HG03442 (cell line): ENCODE measurements around the gene IFI35.

ENCODE experiments used
- ATAC-seq: cut with Tn5 transposase; IDR thresholded peaks from one replicate; pipeline ENCODE4 v1.9.1; 2021; ENCODE audit warnings: mild to moderate bottlenecking, moderate library complexity; ENCODE audit not compliant: unreplicated experiment

IFI35 gene

DNA sequence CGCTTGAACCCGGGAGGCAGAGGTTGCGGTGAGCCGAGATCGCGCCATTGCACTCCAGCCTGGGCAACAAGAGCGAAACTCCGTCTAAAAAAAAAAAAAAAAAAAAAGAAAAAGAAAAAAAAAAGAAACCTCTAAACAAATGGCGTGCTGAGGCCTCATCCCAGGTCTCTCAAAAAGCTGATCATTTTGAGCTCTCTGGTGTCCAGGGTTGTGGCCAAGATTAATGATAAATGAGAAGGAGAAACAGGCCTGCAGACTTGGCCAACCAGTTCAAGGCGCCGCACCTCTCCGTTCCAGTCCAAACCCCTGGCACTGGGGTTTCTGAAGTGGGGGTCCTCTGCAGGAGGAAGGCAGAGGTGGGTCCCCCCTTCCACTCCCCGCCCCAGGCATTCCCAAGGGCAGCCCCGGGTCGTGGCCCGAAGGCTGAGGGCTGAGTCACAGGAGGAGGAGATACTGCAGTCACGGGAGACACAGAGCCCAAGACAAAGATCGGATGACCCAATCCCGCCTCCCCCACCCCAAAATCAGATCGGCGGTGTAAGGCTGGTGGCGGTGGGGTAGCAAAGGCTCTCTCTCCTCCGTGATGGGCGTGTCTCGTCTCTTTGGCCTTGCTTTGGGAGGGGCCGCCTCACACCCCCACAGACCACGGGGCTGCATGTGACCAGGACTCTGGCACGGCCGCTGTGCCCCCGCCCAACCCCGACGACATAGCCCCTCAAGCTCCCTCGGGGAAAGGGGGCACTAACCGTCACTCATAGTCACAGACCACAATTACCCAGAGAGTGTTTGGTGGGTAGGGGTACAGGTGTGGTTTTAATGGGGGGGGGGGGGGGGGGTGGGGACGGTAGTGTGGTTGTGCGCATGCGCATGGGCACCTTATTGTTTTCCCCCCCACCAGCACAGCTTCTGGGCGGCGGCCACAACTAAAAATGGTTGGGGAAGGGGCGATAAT lies 14.5 kb downstream of the IFI35 start:
- no peak for ATAC-seq

DNA sequence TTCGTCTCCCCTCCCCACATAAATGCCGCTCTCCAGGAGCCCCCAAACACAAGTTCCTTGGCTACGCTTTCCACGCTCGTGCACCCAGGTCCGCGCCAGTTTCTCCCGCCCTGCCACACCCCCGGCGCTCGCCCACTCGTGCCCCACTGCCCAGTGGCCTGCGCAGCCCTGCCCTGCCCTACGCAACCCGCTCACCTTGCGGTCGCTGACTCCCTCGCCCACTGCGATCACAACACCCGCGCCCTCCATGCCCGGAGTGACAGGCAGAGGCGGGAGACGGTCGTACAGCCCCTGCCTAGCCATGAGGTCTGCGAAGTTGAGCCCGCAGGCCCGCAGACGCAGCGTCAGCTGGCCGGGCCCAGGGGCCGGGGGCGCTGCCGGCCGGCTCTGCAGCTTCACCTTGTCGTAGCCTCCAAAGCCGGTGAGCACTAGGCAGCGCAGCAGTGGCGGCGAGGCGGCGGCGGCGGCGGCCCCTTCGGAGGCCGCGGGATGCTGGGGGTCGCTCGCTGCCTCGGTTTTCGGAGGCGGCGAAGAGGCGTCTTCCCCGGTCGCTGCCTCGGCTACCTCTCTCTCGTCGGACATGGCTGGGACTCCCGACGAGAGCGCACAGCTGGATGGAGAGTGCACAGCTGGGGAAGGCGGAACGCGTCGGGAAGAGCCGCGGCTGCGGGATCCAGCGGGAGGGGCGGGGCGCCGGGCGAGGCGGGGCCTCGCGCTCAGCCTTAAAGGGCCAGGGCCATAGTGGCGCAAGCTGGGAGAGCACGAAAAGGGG lies 15.3 kb downstream of the IFI35 start, which contains the start of gene VAT1:
Gene VAT1 (minus strand): TSS at position 645 of the 772 bp plus-strand sequence. CDS start 63 bp downstream, at position 582.
- no peak for ATAC-seq

DNA sequence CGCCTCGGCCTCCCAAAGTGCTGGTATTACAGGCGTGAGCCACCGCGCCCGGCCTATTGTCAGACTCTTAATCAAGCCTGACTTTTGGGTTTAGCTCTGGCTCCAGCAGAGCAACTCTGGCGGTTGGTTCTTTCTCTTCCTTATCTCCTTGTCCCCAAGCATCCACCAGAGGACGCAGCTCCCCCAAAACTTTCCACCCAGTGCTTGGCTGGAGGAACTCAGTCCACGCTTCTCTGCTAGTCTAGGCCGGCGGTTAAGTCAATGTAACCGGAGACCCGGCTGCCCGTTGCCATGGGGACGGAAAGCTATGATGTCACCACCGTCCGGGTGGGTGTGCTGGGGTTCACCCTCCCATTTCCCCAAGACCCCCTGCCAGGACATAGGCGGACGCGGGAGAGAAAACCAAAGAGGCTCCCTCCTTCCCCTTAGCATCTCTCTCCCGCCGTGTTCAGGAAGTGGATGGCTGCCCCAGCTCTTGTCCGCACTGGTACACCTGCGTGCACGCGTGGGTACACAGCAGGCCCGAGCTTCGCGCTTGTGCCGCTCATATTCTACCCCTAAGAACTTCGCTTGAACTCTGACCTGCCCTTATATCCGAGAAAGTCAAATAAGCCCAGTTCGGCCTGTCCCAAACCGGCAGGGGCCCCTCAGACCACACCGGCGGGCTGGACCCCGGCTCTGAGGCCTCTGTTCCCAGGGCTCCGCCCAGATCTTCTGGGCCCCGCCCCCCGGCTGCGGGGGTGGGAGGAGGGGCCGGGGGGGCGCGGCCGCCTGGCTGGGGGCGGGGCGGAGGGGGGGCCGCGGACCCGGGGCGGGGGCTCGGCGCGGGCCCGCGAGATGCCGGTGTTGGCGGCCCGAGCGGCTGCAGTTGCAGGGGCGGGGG lies 18.1 kb downstream of the IFI35 start, which contains the start of gene RND2:
Gene RND2 (plus strand): TSS at position 825 of the 883 bp plus-strand sequence. CDS start 117 bp downstream, outside the sequence.
- ATAC-seq = no peak

DNA sequence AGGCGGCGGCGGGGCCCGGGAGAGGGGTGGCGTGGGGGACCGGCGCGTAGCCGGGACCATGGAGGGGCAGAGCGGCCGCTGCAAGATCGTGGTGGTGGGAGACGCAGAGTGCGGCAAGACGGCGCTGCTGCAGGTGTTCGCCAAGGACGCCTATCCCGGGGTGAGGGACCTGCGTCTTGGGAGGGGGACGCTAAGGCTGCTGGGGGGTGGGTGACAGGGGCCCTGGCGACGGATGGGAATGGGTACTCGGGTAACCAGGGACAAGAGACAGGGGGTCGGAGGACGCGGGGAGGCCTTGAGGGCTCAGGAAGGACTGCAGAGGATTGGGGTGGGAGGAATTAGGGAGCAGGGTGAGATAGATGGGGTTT lies 18.7 kb downstream of the IFI35 start:
- ATAC-seq = no peak

DNA sequence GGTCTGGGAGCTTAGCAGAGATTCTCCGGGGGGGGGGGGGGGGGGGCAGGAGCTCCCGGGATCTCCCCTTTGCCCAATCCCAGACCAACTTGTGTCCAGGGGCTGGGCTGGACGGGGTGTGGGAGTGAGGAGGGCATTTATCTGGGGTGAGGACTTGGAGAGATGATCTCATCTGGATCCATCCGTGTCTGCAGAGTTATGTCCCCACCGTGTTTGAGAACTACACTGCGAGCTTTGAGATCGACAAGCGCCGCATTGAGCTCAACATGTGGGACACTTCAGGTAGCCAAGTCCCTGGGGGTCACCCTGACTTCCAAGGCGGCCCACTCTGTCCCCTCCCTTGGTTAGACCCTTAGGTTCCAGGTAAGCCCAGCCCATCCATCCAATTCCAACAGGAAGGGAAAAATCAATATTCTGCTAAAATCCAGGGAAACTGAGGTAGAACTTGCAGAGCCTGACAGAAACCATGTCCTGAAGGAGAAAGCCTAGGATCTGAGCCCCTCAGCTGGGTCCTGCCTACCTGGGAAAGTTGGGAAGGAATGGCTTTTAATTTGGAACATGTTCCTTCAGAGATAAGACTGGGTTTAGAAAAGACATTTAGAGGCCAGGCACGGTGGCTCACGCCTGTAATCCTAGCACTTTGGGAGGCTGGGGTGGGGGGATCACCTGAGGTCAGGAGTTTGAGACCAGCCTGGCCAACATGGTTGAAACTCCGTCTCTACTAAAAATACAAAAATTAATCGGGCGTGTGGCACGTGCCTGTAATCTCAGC lies 19.4 kb downstream of the IFI35 start:
- ATAC-seq = no peak

DNA sequence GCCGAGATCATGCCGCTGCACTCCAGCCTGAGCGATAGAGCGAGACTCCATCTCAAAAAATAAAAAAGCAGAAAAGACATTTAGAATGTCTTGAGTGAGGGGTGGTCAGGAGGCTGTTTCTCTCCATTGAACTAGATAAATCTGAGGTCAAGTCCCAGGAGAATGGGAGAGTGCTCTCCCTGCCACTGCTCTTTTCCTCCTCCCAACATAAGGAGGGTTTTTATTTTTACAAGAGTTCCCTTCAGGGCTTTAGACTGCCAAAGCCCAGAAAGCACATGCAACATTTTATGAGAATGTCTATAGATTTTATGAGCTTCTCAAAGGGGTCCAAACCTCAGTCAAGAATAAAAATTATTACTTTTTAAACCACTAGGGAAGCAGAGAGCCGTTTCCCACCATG lies 20.0 kb downstream of the IFI35 start:
- ATAC-seq = no peak

DNA sequence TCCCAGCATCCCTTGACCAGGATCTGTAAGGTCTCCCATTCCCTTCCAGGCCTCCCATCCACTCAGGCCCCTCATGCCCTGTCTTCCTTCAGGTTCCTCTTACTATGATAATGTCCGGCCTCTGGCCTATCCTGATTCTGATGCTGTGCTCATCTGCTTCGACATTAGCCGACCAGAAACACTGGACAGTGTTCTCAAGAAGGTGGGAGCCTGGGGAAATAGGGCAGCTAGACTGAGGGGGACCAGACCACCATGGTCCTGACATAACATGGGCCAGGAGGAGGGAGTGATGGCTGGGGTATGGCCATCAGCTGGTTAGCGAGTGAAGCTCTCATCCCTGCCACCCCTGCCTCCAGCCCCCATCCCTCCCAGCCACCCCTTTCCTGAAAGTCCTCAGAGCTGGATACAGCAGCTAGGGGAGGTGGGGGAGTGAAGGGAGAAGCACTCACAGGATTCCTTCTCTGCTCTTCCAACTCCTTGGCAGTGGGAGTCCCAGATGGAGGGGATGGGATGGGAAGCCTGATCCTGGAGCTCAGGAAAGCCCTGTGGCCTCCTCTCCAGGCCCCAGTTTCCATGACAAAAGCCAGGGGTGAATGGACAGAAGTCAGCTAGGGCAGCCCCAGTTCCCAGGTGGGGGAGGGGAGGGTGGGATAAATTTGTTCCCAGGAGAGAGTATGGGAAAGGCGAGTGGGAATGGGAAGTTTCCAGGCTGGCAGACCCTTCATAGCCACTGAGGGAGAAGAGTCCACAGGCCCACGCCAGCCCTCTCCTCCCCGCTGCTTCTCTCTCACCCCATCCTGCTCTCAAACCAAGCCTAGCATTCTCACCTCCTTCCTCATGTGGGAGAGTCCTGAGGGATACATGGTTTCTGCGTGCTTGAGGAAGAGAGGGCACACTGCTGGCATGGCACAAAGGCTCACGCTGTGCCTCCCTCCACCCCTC lies 20.8 kb downstream of the IFI35 start:
- ATAC-seq = no peak

DNA sequence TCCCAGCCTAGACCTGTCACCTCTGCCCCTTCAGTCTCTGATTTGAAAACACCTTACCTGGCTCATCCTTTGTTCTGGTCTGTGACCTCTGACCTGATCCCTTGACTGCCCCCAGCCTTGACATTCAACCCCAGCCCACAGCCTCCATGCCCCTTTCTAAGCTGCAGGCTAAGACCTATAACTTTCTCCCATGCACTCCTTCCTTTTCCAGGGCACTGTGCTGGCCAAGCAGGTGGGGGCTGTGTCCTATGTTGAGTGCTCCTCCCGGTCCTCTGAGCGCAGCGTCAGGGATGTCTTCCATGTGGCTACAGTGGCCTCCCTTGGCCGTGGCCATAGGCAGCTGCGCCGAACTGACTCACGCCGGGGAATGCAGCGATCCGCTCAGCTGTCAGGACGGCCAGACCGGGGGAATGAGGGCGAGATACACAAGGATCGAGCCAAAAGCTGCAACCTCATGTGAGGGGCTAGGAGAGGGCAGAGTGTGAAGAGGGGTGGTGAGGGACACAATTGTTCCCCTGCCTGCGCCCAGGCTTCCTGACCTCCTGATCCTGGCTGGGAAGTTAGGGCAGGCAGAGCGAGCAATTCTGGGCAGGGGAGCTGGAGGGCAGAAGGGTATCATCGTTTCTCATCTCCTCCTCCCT lies 21.8 kb downstream of the IFI35 start:
- ATAC-seq = no peak

DNA sequence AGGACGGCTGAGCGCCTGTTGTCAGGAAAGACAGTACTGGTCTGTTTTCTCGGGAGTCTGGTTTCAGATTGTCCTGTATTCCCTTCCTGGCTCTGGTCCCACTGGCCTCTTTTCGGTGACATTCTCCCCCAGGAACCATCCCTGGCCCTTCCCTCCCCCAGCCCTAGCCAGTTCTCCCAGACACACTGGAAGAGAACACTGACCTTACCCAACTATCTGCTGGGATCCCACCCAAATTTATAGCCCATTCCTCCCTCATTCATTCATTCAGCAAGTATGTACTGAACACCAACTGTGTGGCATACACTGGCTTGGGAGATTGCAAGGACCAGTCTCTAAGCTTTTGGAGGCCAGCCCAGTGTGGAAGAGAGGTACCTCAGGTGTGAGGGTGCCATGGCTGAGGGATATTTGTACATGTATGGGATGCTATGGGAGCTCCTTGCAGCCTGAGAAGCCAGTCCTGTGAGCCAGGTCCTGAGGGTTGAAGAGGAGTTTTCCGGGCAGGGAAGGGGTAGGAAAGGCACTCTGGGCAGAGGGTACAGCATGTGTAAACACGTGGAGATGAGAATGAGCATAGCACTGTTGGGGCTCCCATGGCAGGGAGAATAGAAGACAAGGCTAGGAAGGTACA lies 23.7 kb downstream of the IFI35 start:
- no peak for ATAC-seq

DNA sequence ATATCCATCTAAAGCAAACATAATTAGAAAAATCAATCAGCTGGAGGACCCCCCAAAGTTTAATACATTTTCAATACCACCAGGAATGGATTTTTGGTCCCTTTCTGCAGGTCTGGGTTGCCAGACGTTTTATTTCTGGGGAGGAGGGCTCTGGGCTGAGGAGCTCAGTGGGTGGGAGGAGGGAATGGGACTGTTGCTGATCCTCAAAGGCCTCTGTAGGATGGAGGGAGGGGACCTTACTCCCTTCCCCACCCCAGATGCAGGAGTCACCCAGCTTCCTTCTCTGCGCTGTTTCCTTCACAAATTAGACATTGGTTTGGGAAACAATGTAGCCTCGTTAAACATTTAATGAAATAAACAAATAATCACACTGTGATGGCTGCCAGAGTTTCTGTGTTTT lies 25.1 kb downstream of the IFI35 start:
- no peak for ATAC-seq

DNA sequence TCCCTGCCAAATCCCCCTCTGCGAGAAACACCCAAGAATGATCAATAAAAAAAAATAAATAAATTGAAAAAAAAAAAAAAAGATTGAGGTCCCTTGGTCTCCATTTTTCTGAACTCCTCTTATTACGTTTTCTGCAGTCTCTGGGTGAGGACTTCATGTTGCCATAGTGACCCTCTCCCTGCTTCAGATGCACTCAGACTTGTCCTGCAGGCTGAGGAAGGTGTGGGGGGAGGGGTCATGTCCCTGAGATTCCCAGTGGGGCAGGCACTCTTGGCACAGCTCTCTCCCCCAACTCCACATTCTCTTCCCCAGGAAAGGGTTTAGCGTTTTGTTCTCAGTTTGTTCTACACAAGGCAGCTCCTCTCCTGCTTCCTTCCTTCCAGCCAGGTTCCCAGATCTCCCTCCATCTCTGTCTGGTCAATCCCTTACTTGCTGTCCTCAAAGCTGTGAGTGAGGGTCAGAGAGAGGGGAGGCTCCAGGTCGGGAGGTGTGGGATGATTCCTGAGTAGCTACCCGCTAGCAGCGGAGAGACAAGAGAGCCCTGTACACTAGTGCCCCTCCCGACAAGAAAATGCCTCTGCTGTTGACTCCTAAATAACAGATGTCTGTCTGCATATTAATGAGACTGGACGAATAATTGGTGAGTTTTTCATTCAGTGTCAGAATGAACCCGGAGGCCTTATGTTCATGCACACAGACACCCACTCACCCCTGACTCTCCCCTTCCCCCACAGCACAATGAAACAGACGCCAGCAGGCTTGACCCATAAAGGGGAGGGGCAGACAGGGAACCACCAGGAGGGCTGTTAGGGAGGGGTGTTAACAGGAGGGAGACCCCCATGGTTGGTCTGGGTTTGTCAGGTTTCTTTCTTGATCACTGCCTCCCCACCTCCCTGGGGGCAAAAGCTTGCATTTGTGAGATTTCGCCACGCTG lies 27.6 kb downstream of the IFI35 start:
- ATAC-seq = no peak

DNA sequence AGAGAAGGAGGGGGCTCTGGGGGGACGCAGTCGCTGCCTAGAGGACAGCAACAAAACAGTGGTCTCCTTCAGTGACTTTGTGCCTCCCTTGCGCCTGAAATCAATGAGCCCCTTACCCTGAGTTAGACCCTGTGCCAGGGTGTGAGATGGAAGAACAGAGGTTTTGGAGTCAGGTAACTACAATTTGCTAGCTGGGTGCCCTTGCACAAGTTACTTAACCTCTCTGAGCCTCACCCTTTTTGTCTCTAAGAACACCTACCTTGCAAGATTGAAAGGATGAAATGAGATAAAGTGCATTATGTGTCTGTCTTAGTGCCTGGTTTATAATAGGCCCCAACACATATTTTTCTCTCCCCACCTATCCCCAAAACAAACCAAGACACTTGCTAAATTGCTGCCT lies 28.3 kb downstream of the IFI35 start:
- no peak for ATAC-seq

DNA sequence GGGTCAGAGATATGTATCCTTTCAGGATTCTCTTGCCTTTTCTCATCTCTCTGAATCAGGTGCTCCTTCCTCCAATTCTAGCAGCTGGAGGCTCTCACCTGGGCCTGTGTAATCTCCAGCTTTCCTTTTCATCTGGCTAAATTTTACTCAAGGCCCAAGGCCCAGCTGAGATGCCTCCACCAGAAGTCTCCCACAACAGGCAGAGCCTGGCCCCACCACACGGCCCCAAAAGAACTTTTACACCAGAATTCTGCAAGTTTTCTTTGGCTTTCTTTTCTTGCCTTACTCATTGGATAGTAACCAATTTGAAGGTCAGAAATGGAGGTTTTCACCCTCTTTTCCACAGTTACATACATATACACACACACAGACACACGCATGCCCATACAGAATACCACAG lies 33.1 kb downstream of the IFI35 start:
- ATAC-seq = no peak

DNA sequence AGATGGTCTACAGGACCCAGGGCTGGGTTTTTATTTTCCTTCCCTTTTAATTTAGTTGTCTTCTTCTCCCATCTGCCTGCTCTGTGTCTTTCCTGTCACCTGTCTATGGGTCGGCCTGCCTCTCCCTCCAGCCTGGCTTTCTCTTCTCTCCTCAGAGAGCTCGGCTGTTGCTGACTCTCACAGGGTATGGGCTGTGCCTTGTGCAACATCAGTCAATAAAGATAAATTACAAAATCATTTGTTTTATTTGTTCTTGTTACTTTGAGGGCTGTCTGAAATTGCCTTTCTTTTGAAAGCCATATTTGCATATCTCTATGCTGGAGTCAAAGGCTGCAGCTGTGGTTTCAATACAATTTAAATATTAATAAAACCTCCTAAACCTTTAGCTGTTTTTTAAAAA lies 34.1 kb downstream of the IFI35 start:
- ATAC-seq = no peak

DNA sequence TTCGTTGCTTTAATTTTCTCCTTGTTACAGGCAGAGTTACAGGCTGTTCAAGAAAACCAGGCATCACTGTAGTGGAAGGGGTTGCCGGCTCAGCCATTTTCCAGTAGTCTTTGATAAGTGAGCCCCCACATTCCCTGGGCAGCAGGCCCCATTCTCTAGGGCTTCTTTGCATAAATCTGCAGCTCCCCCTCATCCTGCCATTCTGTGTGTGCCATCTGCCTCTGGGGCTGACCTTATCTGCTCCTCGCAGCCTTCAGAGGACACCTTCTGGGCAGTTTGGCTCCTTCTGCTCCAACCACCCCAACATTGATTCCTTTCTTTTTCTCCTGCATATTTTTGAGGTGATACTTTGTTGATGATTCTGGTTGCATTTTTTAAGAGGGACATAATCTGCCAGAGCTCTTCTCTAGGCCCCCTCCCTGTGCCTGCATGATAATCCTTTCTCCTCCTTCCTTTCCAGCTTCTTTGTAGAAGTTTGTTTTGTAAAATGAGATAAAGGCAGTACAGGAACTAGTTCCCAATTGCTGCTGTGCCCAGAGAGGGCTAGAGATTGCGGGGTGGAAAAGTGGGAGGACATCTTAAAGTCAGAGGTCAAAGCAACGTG lies 35.5 kb downstream of the IFI35 start:
- no peak for ATAC-seq

DNA sequence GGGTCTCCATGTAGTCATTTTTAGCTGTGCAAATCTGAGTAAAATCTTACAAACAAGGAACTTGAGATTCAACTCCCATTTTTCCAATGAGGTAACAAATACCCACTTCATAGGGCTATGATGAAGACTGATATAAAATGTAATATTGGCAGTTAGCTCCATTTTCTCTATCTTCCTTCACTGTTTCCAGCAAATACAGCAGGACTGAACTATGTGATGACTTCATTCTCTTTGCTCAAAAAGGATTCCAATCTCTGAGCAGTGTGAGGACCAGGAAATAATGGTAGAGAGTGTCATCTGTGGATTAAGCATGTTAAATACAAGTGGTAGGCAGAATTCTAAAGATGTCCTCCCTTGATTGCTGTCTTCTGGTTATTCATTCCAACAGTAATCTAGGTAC lies 36.7 kb downstream of the IFI35 start:
- ATAC-seq = no peak

DNA sequence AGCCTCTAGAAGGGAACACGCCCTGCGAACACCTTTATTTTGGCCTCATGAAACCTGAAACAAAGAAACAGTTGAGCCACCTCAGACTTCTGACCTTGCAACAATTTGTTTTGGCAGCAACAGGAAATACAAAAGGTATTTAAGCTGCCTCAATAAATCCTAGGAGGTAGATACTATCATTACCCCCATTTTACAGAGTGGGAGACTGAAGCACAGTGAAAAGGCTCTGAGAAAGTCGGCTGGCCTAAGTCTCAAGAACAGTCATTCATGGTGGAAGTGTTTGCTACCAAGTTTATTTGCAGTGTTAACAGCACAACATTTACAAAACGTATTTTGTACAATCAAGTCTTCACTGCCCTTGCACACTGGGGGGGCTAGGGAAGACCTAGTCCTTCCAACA lies 37.4 kb downstream of the IFI35 start:
- no peak for ATAC-seq
